ENCODE results near the gene SPARC.

GRCh38 chr5:151647320-151647861 lies 39.3 kb downstream of the SPARC start:
- TF ChIP-seq CTCF (IDR thresholded peaks at IDR 0.05) (no peak), POLR2A (IDR thresholded peaks at IDR 0.05) (no peak)
